HEK293 (cell line): Measurements from ENCODE around the gene CNOT6L.
"Not testable (repeated sequence)": the region's sequence is repeated elsewhere in the genome, so short reads cannot be mapped to it uniquely, and the experiment has no call there.

Source experiments
- CTCF ChIA-PET: fragments of 350-600 bp; formaldehyde crosslinking; extraction: SDS; loops from one replicate; lab custom pipeline; 2021; ENCODE audit warnings: antibody characterized with exemption; lab: Yijun Ruan, JAX
- POLR2A ChIA-PET: fragments of 300-600 bp; formaldehyde crosslinking; extraction: SDS; loops from one replicate; lab custom pipeline; 2020; ENCODE audit warnings: antibody characterized with exemption, inconsistent platforms; lab: Yijun Ruan, JAX
- H3K27ac ChIP-seq: fragments of 200-500 bp; sonication (Bioruptor generic); 2 replicates; pipeline ENCODE4 v1.5.1; 2014; ENCODE audit warnings: low read depth, low read length, control low read depth, inconsistent platforms; ENCODE audit errors: extremely low read depth
- H3K36me3 ChIP-seq, 2 experiments: fragments of 200-500 bp in 1 of 2; sonication (Bioruptor generic) in 1 of 2; 1 replicate in 1 of 2; 2 replicates in 1 of 2; pipeline ENCODE4 v1.5.1; 2014 to 2017; ENCODE audit warnings: inconsistent platforms in 2 of 2, low read length in 2 of 2; ENCODE audit not compliant: control insufficient read depth in 2 of 2, insufficient read depth in 1 of 2
- H3K4me1 ChIP-seq: fragments of 200-500 bp; sonication (Bioruptor generic); 2 replicates; pipeline ENCODE4 v1.5.1; 2014; ENCODE audit warnings: mild to moderate bottlenecking, low read length, inconsistent platforms; ENCODE audit not compliant: control insufficient read depth, insufficient read depth
- H3K4me3 ChIP-seq: 2 replicates; pipeline ENCODE4 v1.5.1; 2011; ENCODE audit warnings: low read depth, mild to moderate bottlenecking, control low read depth, low read length, moderate library complexity
- H3K9me3 ChIP-seq: fragments of 200-500 bp; sonication (Bioruptor generic); 2 replicates; pipeline ENCODE4 v1.5.1; 2014; ENCODE audit warnings: low read depth, low read length, inconsistent platforms; ENCODE audit not compliant: control insufficient read depth, insufficient read depth
- BCL11A ChIP-seq: fragments of 450-650 bp; formaldehyde crosslinking; IDR thresholded peaks from 2 replicates; pipeline ENCODE4 v1.5.1; 2016; ENCODE audit warnings: low read depth, missing biosample characterization, missing genetic modification characterization
- SALL2 ChIP-seq: fragments of 450-650 bp; formaldehyde crosslinking; IDR thresholded peaks from 2 replicates; pipeline ENCODE4 v1.5.0; 2017; ENCODE audit warnings: missing biosample characterization, mild to moderate bottlenecking, missing genetic modification characterization, borderline replicate concordance
- SCRT2 ChIP-seq: fragments of 450-650 bp; formaldehyde crosslinking; IDR thresholded peaks from 2 replicates; pipeline ENCODE4 v1.5.1; 2016; ENCODE audit warnings: missing biosample characterization, missing genetic modification characterization
- ZBTB8A ChIP-seq: fragments of 450-650 bp; formaldehyde crosslinking; IDR thresholded peaks from 2 replicates; pipeline ENCODE4 v1.5.1; 2016; ENCODE audit warnings: missing biosample characterization, missing genetic modification characterization
- ZNF121 ChIP-seq: fragments of 450-650 bp; formaldehyde crosslinking; IDR thresholded peaks from 2 replicates; pipeline ENCODE4 v1.5.1; 2016; ENCODE audit warnings: missing biosample characterization, missing genetic modification characterization
- ZNF155 ChIP-seq: fragments of 450-650 bp; formaldehyde crosslinking; IDR thresholded peaks from 2 replicates; pipeline ENCODE4 v1.5.1; 2016; ENCODE audit warnings: missing biosample characterization, missing genetic modification characterization
- ZNF174 ChIP-seq: fragments of 450-650 bp; formaldehyde crosslinking; IDR thresholded peaks from 2 replicates; pipeline ENCODE4 v1.5.0; 2017; ENCODE audit warnings: missing biosample characterization, mild to moderate bottlenecking, missing genetic modification characterization
- ZNF529 ChIP-seq: fragments of 450-650 bp; formaldehyde crosslinking; IDR thresholded peaks from 2 replicates; pipeline ENCODE4 v1.5.1; 2017; ENCODE audit warnings: missing genetic modification characterization, missing biosample characterization; ENCODE audit not compliant: insufficient replicate concordance
- ZNF548 ChIP-seq: fragments of 450-650 bp; formaldehyde crosslinking; IDR thresholded peaks from 2 replicates; pipeline ENCODE4 v1.5.1; 2016; ENCODE audit warnings: missing biosample characterization, missing genetic modification characterization
- ZNF558 ChIP-seq: fragments of 450-650 bp; formaldehyde crosslinking; IDR thresholded peaks from 2 replicates; pipeline ENCODE4 v1.5.1; 2016; ENCODE audit warnings: missing biosample characterization, missing genetic modification characterization
- ZNF560 ChIP-seq: fragments of 450-650 bp; formaldehyde crosslinking; IDR thresholded peaks from 2 replicates; pipeline ENCODE4 v1.5.1; 2017; ENCODE audit warnings: missing biosample characterization, missing genetic modification characterization, borderline replicate concordance
- ZNF660 ChIP-seq: fragments of 450-650 bp; IDR thresholded peaks from 2 replicates; pipeline ENCODE4 v1.5.1; 2018; ENCODE audit warnings: missing biosample characterization, mild to moderate bottlenecking, missing genetic modification characterization
- ZNF664 ChIP-seq: fragments of 450-650 bp; formaldehyde crosslinking; IDR thresholded peaks from 2 replicates; pipeline ENCODE4 v1.5.1; 2016; ENCODE audit warnings: missing biosample characterization, missing genetic modification characterization
- ZNF768 ChIP-seq: fragments of 450-650 bp; formaldehyde crosslinking; IDR thresholded peaks from 2 replicates; pipeline ENCODE4 v1.5.1; 2018; ENCODE audit warnings: missing biosample characterization, mild to moderate bottlenecking, missing genetic modification characterization
- ZNF843 ChIP-seq: fragments of 450-650 bp; formaldehyde crosslinking; IDR thresholded peaks from 2 replicates; pipeline ENCODE4 v1.5.1; 2016; ENCODE audit warnings: missing biosample characterization, missing genetic modification characterization
- TF ChIP-seq, protein P1 (sequence below): fragments of 450-650 bp; formaldehyde crosslinking; IDR thresholded peaks from 2 replicates; pipeline ENCODE4 v1.5.1; 2016; ENCODE audit warnings: missing biosample characterization, missing genetic modification characterization
- TF ChIP-seq, protein P2 (sequence below): fragments of 450-650 bp; formaldehyde crosslinking; IDR thresholded peaks from 2 replicates; pipeline ENCODE4 v1.5.1; 2016; ENCODE audit warnings: missing biosample characterization, missing genetic modification characterization
- TF ChIP-seq, protein P3 (sequence below): fragments of 450-650 bp; formaldehyde crosslinking; IDR thresholded peaks from 2 replicates; pipeline ENCODE4 v1.5.1; 2017; ENCODE audit warnings: missing biosample characterization, mild to moderate bottlenecking, missing genetic modification characterization, moderate library complexity
- TF ChIP-seq, protein P4 (sequence below): fragments of 450-650 bp; formaldehyde crosslinking; IDR thresholded peaks from 2 replicates; pipeline ENCODE4 v1.5.1; 2016; ENCODE audit warnings: missing biosample characterization, missing genetic modification characterization

CNOT6L gene

DNA sequence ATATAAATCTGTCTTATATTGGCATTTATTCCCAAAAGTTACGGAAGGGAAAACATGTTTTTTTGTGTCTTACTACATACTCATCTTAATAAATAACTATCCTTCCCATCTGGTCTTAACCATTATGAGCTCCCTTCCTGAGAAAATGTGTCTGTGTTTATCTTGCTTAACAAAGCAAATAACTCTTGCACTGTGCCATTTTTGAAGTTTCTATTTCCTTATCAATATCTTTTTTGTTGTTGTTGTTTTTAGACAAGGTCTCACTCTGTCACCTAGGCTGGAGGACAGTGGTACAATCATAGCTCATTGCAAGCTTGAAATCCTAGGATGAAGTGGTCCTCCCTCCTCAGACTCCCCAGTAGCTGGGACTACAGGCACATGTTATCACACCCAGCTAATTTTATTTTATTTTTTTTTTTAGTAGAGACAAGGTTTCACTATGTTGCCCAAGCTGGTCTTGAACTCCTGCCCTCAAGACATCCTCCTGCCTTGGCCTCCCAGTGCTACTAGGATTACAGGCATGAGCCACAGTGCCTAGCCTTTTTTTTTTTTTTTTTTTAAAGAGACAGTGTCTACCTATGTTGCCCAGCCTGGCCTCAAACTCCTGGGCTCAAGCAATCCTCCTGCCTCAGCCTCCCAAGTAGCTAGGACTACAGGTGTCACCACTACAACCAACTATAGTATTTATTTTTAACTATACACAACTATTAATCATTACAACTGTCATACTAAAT lies 36.9 kb downstream of the CNOT6L start:
- H3K4me1 ChIP-seq: peaks cover under 1% of the 10 kb centered on the region; the same call in 1 of the 2 replicates
- H3K9me3 ChIP-seq: no peaks in the 10 kb centered on the region
- H3K36me3 ChIP-seq: no peaks in the 10 kb centered on the region
- TF ChIP-seq, protein P1, sequence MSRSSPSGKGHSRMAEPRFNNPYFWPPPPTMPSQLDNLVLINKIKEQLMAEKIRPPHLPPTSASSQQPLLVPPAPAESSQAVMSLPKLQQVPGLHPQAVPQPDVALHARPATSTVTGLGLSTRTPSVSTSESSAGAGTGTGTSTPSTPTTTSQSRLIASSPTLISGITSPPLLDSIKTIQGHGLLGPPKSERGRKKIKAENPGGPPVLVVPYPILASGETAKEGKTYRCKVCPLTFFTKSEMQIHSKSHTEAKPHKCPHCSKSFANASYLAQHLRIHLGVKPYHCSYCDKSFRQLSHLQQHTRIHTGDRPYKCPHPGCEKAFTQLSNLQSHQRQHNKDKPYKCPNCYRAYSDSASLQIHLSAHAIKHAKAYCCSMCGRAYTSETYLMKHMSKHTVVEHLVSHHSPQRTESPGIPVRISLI (tag by site-specific recombination): 0 out of 2 replicates have a peak, but pooled peaks have one; percentile 13
- TF ChIP-seq ZNF560 (no peak), ZNF529 (no peak), SCRT2 (tag by site-specific recombination) (no peak), ZNF558 (0 out of 2 replicates have a peak, but pooled peaks have one; percentile 45)
- TF ChIP-seq, protein P2, sequence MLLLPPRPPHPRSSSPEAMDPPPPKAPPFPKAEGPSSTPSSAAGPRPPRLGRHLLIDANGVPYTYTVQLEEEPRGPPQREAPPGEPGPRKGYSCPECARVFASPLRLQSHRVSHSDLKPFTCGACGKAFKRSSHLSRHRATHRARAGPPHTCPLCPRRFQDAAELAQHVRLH (tag by site-specific recombination): 0 out of 2 replicates have a peak, but pooled peaks have one; percentile 22
- ChIA-PET CTCF (interaction anchor here (0.7 kb wide), 1 partner anchor 1269 kb away, joined by 3 read pairs; no protein-coding TSS in a partner anchor), POLR2A (no interaction called here)
- H3K27ac ChIP-seq: no peak overlapping the region
- no peak overlapping the region for H3K4me3 ChIP-seq

DNA sequence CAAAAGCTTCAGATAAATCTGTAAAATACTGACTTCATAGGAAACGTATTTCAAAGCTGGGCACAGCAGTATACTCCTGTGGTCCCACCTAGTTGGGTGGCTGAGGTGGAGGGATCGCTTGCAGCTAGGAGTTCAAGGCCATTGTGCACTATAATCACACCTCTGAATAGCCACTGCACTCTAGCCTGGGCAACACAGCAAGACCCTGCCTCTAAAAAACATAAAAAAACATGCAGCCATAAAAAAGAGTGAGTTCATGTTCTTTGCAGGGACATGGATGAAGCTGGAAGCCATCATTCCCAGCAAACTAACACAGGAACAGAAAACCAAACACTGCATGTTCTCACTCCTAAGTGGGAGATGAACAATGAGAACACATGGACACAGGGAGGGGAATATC lies 38.4 kb downstream of the CNOT6L start:
- TF ChIP-seq ZNF121 (tag by site-specific recombination): 0 out of 2 replicates have a peak, but pooled peaks have one; percentile 43
- POLR2A ChIA-PET, H3K4me1 ChIP-seq, H3K9me3 ChIP-seq, H3K36me3 ChIP-seq, H3K4me3 ChIP-seq, CTCF ChIA-PET, H3K27ac ChIP-seq: not testable (repeated sequence)

DNA sequence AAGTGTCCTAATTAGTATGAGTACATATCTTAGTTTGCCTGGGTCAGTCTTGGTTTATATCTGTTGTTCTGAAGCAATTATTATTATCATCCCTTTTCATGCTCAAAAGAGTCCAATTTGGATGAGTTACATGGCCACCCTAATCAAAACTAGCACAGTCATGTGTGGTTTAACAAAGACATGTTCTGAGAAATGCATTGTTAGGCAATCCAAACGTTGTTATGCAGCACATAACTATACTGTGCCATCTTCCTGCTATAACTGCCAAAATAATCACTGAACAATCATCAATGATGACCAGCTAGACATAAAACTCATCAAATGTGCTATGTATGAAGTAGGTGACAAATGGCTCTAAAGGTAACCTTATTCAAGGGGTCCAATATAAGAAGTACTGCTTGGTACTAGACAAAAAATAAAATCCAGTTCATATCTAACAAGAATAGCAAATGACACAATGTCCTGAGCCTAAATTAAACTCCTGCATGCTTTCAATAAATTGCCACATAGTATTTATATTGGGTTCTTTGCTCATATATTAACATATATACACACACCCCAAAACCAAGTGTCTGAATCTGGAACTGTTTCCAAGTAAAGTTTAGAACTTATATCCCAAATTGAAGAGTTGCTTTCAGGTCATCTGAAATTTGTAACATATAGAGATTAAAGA lies 41.9 kb downstream of the CNOT6L start:
- Histone ChIP-seq H3K9me3 (no peaks in the 10 kb centered on the region), H3K36me3 (peaks cover 0 to 14% of the 10 kb centered on the region in 2 experiments; a peak in 1 of 3 replicates), H3K4me1 (peaks cover 3% of the 10 kb centered on the region; the same call in 1 of the 2 replicates), H3K27ac (no peak overlapping the region)
- ChIA-PET POLR2A (no interaction called here), CTCF (no interaction called here)
- TF ChIP-seq ZNF768 (tag by site-specific recombination) (no peak), ZNF174 (no peak)
- TF ChIP-seq, all 188 proteins: peak for 0
- no peak overlapping the region for H3K4me3 ChIP-seq

DNA sequence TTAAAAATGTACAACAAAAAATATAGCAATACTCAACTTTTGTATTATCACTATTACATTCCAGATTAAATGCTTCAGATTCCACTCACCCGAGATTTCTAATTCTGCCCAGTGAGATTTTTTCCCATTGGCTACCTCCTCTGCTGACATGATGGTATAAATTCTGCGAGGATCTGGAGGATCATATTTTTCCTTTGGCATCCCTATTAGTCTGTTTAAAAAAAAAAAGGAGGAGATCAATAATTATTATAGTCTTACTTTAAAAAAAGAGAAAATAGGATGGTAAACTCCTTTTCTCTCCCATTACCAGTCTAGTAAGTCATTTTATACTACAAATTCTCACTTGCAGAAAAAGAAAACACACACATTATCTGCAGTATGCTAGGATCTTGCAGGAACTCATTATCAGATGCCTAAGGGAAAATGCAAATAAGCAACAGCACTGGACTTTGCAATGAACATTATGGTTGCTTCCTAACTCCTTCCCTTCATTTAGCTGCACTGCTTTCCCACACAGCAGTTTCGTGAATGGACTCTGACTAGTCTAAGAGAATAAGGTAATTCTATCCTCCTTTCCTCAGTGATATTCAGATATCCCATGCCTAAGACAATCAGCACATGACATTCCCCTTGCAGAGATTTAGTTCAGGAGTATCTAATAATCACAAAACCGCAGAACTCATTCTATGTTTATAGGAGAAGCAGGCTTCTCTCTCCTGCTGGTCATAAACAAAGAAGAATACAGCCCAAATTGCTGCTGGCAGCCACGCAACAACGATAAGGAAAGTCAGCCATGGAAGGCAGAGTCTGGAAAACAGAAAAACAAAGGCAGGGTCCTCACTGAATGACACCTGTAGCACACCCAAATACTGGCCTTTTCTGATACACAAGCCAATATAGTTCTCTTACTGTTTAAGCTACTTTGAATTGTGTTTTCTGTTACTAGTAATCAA lies 42.7 kb downstream of the CNOT6L start:
- Histone ChIP-seq H3K36me3 (peaks cover 0 to 18% of the 10 kb centered on the region in 2 experiments; a peak in 2 of 3 replicates), H3K4me1 (0 out of 2 replicates have a peak, but pooled peaks cover 3% of the 10 kb centered on the region), H3K4me3 (no peak overlapping the region), H3K27ac (no peak overlapping the region), H3K9me3 (no peaks in the 10 kb centered on the region)
- POLR2A ChIA-PET: no interaction called here
- CTCF ChIA-PET: no interaction called here
- TF ChIP-seq, protein P3, sequence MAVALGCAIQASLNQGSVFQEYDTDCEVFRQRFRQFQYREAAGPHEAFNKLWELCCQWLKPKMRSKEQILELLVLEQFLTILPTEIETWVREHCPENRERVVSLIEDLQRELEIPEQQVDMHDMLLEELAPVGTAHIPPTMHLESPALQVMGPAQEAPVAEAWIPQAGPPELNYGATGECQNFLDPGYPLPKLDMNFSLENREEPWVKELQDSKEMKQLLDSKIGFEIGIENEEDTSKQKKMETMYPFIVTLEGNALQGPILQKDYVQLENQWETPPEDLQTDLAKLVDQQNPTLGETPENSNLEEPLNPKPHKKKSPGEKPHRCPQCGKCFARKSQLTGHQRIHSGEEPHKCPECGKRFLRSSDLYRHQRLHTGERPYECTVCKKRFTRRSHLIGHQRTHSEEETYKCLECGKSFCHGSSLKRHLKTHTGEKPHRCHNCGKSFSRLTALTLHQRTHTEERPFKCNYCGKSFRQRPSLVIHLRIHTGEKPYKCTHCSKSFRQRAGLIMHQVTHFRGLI (tag by site-specific recombination): 0 out of 2 replicates have a peak, but pooled peaks have one; percentile 12
- TF ChIP-seq ZNF548 (tag by site-specific recombination) (no peak), ZBTB8A (tag by site-specific recombination) (no peak), ZNF664 (0 out of 2 replicates have a peak, but pooled peaks have one; percentile 35), BCL11A (0 out of 2 replicates have a peak, but pooled peaks have one; percentile 41), ZNF155 (no peak), SALL2 (tag by site-specific recombination) (no peak), ZNF660 (tag by site-specific recombination) (0 out of 2 replicates have a peak, but pooled peaks have one; percentile 18), ZNF843 (tag by site-specific recombination) (peak; percentile 87)
- TF ChIP-seq, protein P4, sequence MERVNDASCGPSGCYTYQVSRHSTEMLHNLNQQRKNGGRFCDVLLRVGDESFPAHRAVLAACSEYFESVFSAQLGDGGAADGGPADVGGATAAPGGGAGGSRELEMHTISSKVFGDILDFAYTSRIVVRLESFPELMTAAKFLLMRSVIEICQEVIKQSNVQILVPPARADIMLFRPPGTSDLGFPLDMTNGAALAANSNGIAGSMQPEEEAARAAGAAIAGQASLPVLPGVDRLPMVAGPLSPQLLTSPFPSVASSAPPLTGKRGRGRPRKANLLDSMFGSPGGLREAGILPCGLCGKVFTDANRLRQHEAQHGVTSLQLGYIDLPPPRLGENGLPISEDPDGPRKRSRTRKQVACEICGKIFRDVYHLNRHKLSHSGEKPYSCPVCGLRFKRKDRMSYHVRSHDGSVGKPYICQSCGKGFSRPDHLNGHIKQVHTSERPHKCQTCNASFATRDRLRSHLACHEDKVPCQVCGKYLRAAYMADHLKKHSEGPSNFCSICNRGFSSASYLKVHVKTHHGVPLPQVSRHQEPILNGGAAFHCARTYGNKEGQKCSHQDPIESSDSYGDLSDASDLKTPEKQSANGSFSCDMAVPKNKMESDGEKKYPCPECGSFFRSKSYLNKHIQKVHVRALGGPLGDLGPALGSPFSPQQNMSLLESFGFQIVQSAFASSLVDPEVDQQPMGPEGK (tag by site-specific recombination): no peak
